Measurements from ENCODE around the gene LRRC45. TPM values are rescaled to one million over a fixed set of nuclear protein-coding genes. Genes with fewer than 3 reads are reported as not detected.

LRRC45 gene
- total and polyA plus RNA-seq, 2 donors (not counting 3 experiments of a cell fraction or from before 2014, with no cell fraction given) = 7.6 to 22.9 TPM

- TF ChIP-seq POLR2AphosphoS5 (IDR thresholded peaks at IDR 0.05; ENCODE audit: insufficient read depth, low read depth, low read length) = no peak
- TF ChIP-seq CTCF (IDR thresholded peaks at IDR 0.05; ENCODE audit: extremely low read depth in 1 of 2, insufficient read depth in 1 of 2, low read depth in 1 of 2, low read length in 2 of 2) = no peak
- no peak for TF ChIP-seq FOS (IDR thresholded peaks at IDR 0.05; ENCODE audit: borderline replicate concordance, insufficient read depth, low read length)
- no peak for TF ChIP-seq GATA2 (IDR thresholded peaks at IDR 0.05; ENCODE audit: insufficient read depth, insufficient read length, low read depth, low read length)
- no peak for TF ChIP-seq EZH2 (IDR thresholded peaks at IDR 0.05; ENCODE audit: borderline replicate concordance, low read depth, low read length, severe bottlenecking)
- TF ChIP-seq JUN (IDR thresholded peaks at IDR 0.05; ENCODE audit: borderline replicate concordance, insufficient read depth, insufficient read length, low read depth) = no peak
- no peak for TF ChIP-seq MAX (IDR thresholded peaks at IDR 0.05; ENCODE audit: insufficient read depth, insufficient read length)
- no peak for TF ChIP-seq POLR2A (IDR thresholded peaks at IDR 0.05; ENCODE audit: low read depth, low read length)
- no peak for TF ChIP-seq MYC (IDR thresholded peaks at IDR 0.05; ENCODE audit: low read depth, low read length)
- dilution Hi-C loops (cut with MboI; ENCODE audit: extremely low pct_ligation_motif_present, low sequenced_read_pairs) = no loop called here
- no peak overlapping the region for H3K4me2 ChIP-seq (ENCODE audit: insufficient read depth, low read length)
- no peaks in the 10 kb centered on the region for H3K79me2 ChIP-seq (ENCODE audit: control insufficient read depth, insufficient read depth, low read length)
- H3K9me1 ChIP-seq (replicated peaks; ENCODE audit: control insufficient read depth, extremely low read depth, insufficient read depth, low read length) = no peaks in the 10 kb centered on the region
- H3K27me3 ChIP-seq (ENCODE audit: control insufficient read depth in 2 of 2, insufficient read depth in 2 of 2, low read length in 2 of 2) = no peaks in the 10 kb centered on the region
- H3K36me3 ChIP-seq (ENCODE audit: control insufficient read depth in 2 of 2, extremely low read depth in 1 of 2, insufficient read depth in 2 of 2, low read length in 2 of 2) = no peaks in the 10 kb centered on the region
- H2AFZ ChIP-seq (ENCODE audit: low read depth, low read length) = no peak overlapping the region
- peaks cover 13% of the 10 kb centered on the region for H3K4me1 ChIP-seq (ENCODE audit: control insufficient read depth, extremely low read depth, insufficient read depth, low read length)
- FAIRE-seq = no peak
- ChIA-PET CTCF (no interaction called here), POLR2A (no interaction called here)
- H3K27ac ChIP-seq (ENCODE audit: insufficient read depth, low read depth, low read length) = no peak overlapping the region
- no peak overlapping the region for H3K9ac ChIP-seq (replicated peaks; ENCODE audit: extremely low read depth, insufficient read depth, low read length)
- no peak for DNase-seq (ENCODE audit: low read depth, low spot score)
- H4K20me1 ChIP-seq (replicated peaks; ENCODE audit: control insufficient read depth, extremely low read depth, insufficient read depth, low read length) = no peaks in the 10 kb centered on the region
- no peaks in the 10 kb centered on the region for H3K9me3 ChIP-seq (replicated peaks; ENCODE audit: control insufficient read depth, insufficient read depth, low read length)
- H3K4me3 ChIP-seq (replicated peaks in 1 of 3; ENCODE audit: insufficient read depth in 1 of 3, low read depth in 1 of 3, low read length in 3 of 3) = no peak overlapping the region
- intact Hi-C loops (cut with micrococcal nuclease) = loop anchor here (5.0 kb wide), 1 partner anchor 73 kb away; the partner anchor contains the start of gene MAFG
- no TSS peak for BruUV-seq (replicated peaks)
These were observed 22.9 kb upstream of the LRRC45 start for GRCh38 chr17:81999976-82000802.

Data from endothelial cell of umbilical vein (primary cell).